OCI-LY3 (cell line): ENCODE measurements around the gene UBXN6.

Experiments used
- H2AFZ ChIP-seq: fragments of 200-600, 300-600 bp; shearing (Covaris generic); 2 replicates; pipeline ENCODE4 v1.6.0; 2014; ENCODE audit warnings: antibody characterized with exemption, low read depth, low read length
- H3K27ac ChIP-seq: fragments of 200-600, 300-600 bp; sonication (generic); 2 replicates; pipeline ENCODE4 v1.5.1; 2014; ENCODE audit warnings: mild to moderate bottlenecking, low read length, moderate library complexity, mixed read lengths
- H3K27me3 ChIP-seq: fragments of 200-600, 300-600 bp; sonication (generic); 2 replicates; pipeline ENCODE4 v1.6.1; 2014; ENCODE audit warnings: low read depth, low read length, mixed read lengths
- H3K36me3 ChIP-seq: fragments of 200-600, 300-600 bp; sonication (generic); replicated peaks from 2 replicates; pipeline ENCODE3; 2014; ENCODE audit warnings: low read depth, low read length, mixed read lengths
- H3K4me1 ChIP-seq: fragments of 300-600, 200-600 bp; sonication (generic); 2 replicates; pipeline ENCODE4 v1.6.1; 2014; ENCODE audit warnings: low read length, mixed read lengths
- H3K4me2 ChIP-seq: fragments of 200-600, 300-600 bp; sonication (generic); 2 replicates; pipeline ENCODE4 v1.6.1; 2014; ENCODE audit warnings: low read length, mixed read lengths
- H3K4me3 ChIP-seq: fragments of 300-600, 200-600 bp; sonication (generic); 2 replicates; pipeline ENCODE4 v1.5.1; 2014; ENCODE audit warnings: antibody characterized with exemption, mild to moderate bottlenecking, low read length, moderate library complexity
- H3K79me2 ChIP-seq: fragments of 300-600, 200-600 bp; shearing (Covaris generic); 2 replicates; pipeline ENCODE4 v1.6.1; 2014; ENCODE audit warnings: mild to moderate bottlenecking, low read length, mixed read lengths
- H3K9ac ChIP-seq: fragments of 300-600, 200-600 bp; shearing (Covaris generic); 2 replicates; pipeline ENCODE4 v1.6.0; 2014; ENCODE audit warnings: mild to moderate bottlenecking, low read length, moderate library complexity
- H3K9me3 ChIP-seq: fragments of 200-600, 300-600 bp; shearing (Covaris generic); 2 replicates; pipeline ENCODE4 v1.6.1; 2014; ENCODE audit warnings: low read length, mixed read lengths; ENCODE audit not compliant: insufficient read depth
- H4K20me1 ChIP-seq: fragments of 200-600, 300-600 bp; sonication (generic); 2 replicates; pipeline ENCODE4 v1.6.1; 2016; ENCODE audit warnings: low read length, mixed read lengths; ENCODE audit not compliant: insufficient read depth
- CTCF ChIP-seq: fragments of 200-600, 300-600 bp; sonication (generic); IDR thresholded peaks from 2 replicates; pipeline ENCODE4 v1.5.1; 2014; ENCODE audit warnings: antibody characterized with exemption, low read length, low read depth
- EZH2phosphoT487 ChIP-seq: fragments of 200-600 bp; shearing (Covaris generic); IDR thresholded peaks from 2 replicates; pipeline ENCODE4 v1.6.1; 2018; ENCODE audit warnings: antibody characterized with exemption, mixed run types, low read depth

The UBXN6 gene

GRCh38 chr19:4504891-4505569 lies 47.4 kb upstream of the UBXN6 start:
- peaks cover 17% of the 10 kb centered on the region for H3K36me3 ChIP-seq
- no peak overlapping the region for H3K4me3 ChIP-seq
- no peaks in the 10 kb centered on the region for H3K27me3 ChIP-seq
- H3K9ac ChIP-seq, result no peak overlapping the region
- H3K79me2 ChIP-seq, result no peaks in the 10 kb centered on the region
- H3K27ac ChIP-seq, result no peak overlapping the region
- H3K4me1 ChIP-seq, result no peaks in the 10 kb centered on the region
- TF ChIP-seq CTCF (no peak), EZH2phosphoT487 (no peak)
- H4K20me1 ChIP-seq, result 0 out of 2 replicates have a peak, but pooled peaks cover 3% of the 10 kb centered on the region
- no peaks in the 10 kb centered on the region for H3K9me3 ChIP-seq
- no peak overlapping the region for H2AFZ ChIP-seq
- no peak overlapping the region for H3K4me2 ChIP-seq

- H4K20me1 ChIP-seq, result 0 out of 2 replicates have a peak, but pooled peaks cover 3% of the 10 kb centered on the region
- no peak overlapping the region for H3K9ac ChIP-seq
- no peak overlapping the region for H3K27ac ChIP-seq
- H3K27me3 ChIP-seq, result no peaks in the 10 kb centered on the region
- no peaks in the 10 kb centered on the region for H3K79me2 ChIP-seq
- H3K4me1 ChIP-seq, result no peaks in the 10 kb centered on the region
- TF ChIP-seq CTCF (no peak), EZH2phosphoT487 (no peak)
- H2AFZ ChIP-seq, result no peak overlapping the region
- H3K4me2 ChIP-seq, result no peak overlapping the region
- H3K36me3 ChIP-seq, result peaks cover 17% of the 10 kb centered on the region
- H3K9me3 ChIP-seq, result no peaks in the 10 kb centered on the region
- H3K4me3 ChIP-seq, result no peak overlapping the region
Observed at GRCh38 chr19:4504297-4504701, 46.7 kb upstream of the UBXN6 start.

GRCh38 chr19:4503825-4504170 lies 46.2 kb upstream of the UBXN6 start:
- H3K36me3 ChIP-seq, result peaks cover 18% of the 10 kb centered on the region
- TF ChIP-seq EZH2phosphoT487, result no peak
- no peak for TF ChIP-seq CTCF
- H3K79me2 ChIP-seq, result no peaks in the 10 kb centered on the region
- H3K4me1 ChIP-seq, result no peaks in the 10 kb centered on the region
- H4K20me1 ChIP-seq, result 0 out of 2 replicates have a peak, but pooled peaks cover 3% of the 10 kb centered on the region
- no peaks in the 10 kb centered on the region for H3K27me3 ChIP-seq
- no peak overlapping the region for H3K4me3 ChIP-seq
- no peaks in the 10 kb centered on the region for H3K9me3 ChIP-seq
- H3K4me2 ChIP-seq, result no peak overlapping the region
- H3K9ac ChIP-seq, result no peak overlapping the region
- H2AFZ ChIP-seq, result no peak overlapping the region
- H3K27ac ChIP-seq, result no peak overlapping the region

- peaks cover 23% of the 10 kb centered on the region for H3K36me3 ChIP-seq
Observed at GRCh38 chr19:4503132-4503824, 45.7 kb upstream of the UBXN6 start.

More at GRCh38 chr19:4503132-4503824, 45.7 kb upstream of the UBXN6 start:
- Histone ChIP-seq H3K79me2 (no peaks in the 10 kb centered on the region), H3K9ac (no peak overlapping the region), H3K9me3 (no peaks in the 10 kb centered on the region), H2AFZ (no peak overlapping the region), H3K4me3 (no peak overlapping the region), H4K20me1 (0 out of 2 replicates have a peak, but pooled peaks cover 3% of the 10 kb centered on the region), H3K27me3 (no peaks in the 10 kb centered on the region), H3K4me2 (no peak overlapping the region), H3K27ac (no peak overlapping the region), H3K4me1 (no peaks in the 10 kb centered on the region)
- TF ChIP-seq CTCF (no peak), EZH2phosphoT487 (no peak)
